Ovary (tissue), 9 donors: ENCODE results near the gene RNF180. TPM values are rescaled to one million over a fixed set of nuclear protein-coding genes. Genes with fewer than 3 reads are reported as not detected.

Experiments
- DNase-seq, 5 donors: peaks; one replicate each; pipeline ENCODE4 v3.0.0-alpha.2; 2019 to 2020
- H3K27ac ChIP-seq, 2 donors: fragments of 200-600 bp; one replicate each; pipeline versions ENCODE4 v1.5.1 to v1.8.0; 2019 to 2022
- H3K27me3 ChIP-seq: fragments of 200-600 bp; one replicate; pipeline ENCODE4 v1.8.0; 2022
- H3K36me3 ChIP-seq: fragments of 200-600 bp; sonication (generic); one replicate; pipeline ENCODE4 v1.5.1; 2019
- H3K4me1 ChIP-seq: one replicate; pipeline ENCODE4 v1.8.1; 2013; ENCODE audit warnings: mild to moderate bottlenecking, moderate library complexity; ENCODE audit not compliant: insufficient read depth
- H3K4me3 ChIP-seq: fragments of 200-600 bp; sonication (generic); one replicate; pipeline ENCODE4 v1.5.1; 2017
- H3K9me3 ChIP-seq, 2 donors: fragments of 200-600 bp in 1 of 2; sonication (generic) in 1 of 2; one replicate each; pipeline versions ENCODE4 v1.5.1 to v1.8.1; 2013 to 2019; ENCODE audit warnings: mild to moderate bottlenecking in 1 of 2, moderate library complexity in 1 of 2
- CTCF ChIP-seq, 3 donors: fragments of 450-650 bp in 2 of 3; fragments of 200-600 bp in 1 of 3; IDR thresholded peaks; one replicate each; pipeline versions ENCODE4 v1.5.1 to v1.8.0; 2016 to 2022; ENCODE audit warnings: antibody characterized with exemption in 3 of 3, mild to moderate bottlenecking in 1 of 3
- EP300 ChIP-seq: sonication (generic); formaldehyde crosslinking; IDR thresholded peaks from one replicate; pipeline ENCODE4 v1.6.1; 2017; ENCODE audit warnings: antibody characterized with exemption
- POLR2A ChIP-seq: fragments of 450-650 bp; IDR thresholded peaks from one replicate; pipeline ENCODE4 v1.6.1; 2017; ENCODE audit warnings: antibody characterized with exemption, mild to moderate bottlenecking, moderate library complexity
- WGBS, 3 donors: extraction: QIAGEN DNeasy Blood & Tissue Kit in 1 of 3; methylation state at CpG; one replicate each; pipeline versions ENCODE4 v1.1.5 to v1.1.7; 2013 to 2017; 5-methylcytosine and 5-hydroxymethylcytosine counted together
- intact Hi-C, 4 donors: fragments of 100-400 bp; cut with DNase I; formaldehyde crosslinking; loops; one replicate each; pipeline versions ENCODE4 v1.11.0 to v1.15.1; 2022 to 2023
- polyA plus RNA-seq, 2 donors: library from polyadenylated mRNA; stranded (reverse); fragments of 200-250 nt in 1 of 2; fragments of 350-450 nt in 1 of 2; fragmentation: Illumina TruSeq in 1 of 2; extraction: RNeasy Lipid Tissue Mini Kit (QIAGEN cat#74804) in 1 of 2; gene quantifications; one replicate each; pipeline ENCODE4 v1.2.3, GENCODE V29; 2013 to 2014
- total RNA-seq, 7 donors: library from RNA; depleted of rRNA in 2 of 7; stranded (reverse); fragments of >200 nt in 2 of 7; fragmentation: NEBNext Ultra II Directional in 3 of 7; extraction: Animal tissue kit (Norgen Biotek cat#: 25700) in 3 of 7; gene quantifications; one replicate each; pipeline versions ENCODE4 v1.1.0 to v1.2.4, GENCODE V29; 2016 to 2023
- donor health status: DM: no; HTN: no; CAD: no; lungs with moderate emphysema.
- donor health status: DM: no; HTN: no; CAD: no.
- donor health status: Bipolar disorder and iron deficiency.
- donor health status: DM: yes; HTN: yes; CAD: no.
- donor health status: DM: no; HTN: no; CAD: no.
- donor health status: DM: yes; HTN: yes; CAD: no.

RNF180 gene
- total and polyA plus RNA-seq, 9 donors: 5.2 to 26.9 (median 21.7) TPM

- TF ChIP-seq POLR2A (no peak), CTCF (IDR thresholded peaks at IDR 0.05) (no peak), EP300 (no peak)
Measured at GRCh38 chr5:64181440-64181839, 15.8 kb downstream of the RNF180 start.

GRCh38 chr5:64183956-64184355, 18.3 kb downstream of the RNF180 start:
- Histone ChIP-seq H3K4me1 (peaks cover 1% of the 10 kb centered on the region), H3K27ac (no peak overlapping the region), H3K36me3 (no peaks in the 10 kb centered on the region), H3K4me3 (no peak overlapping the region), H3K9me3 (no peaks in the 10 kb centered on the region), H3K27me3 (no peaks in the 10 kb centered on the region)
- no peak for TF ChIP-seq CTCF (IDR thresholded peaks at IDR 0.05)
- TF ChIP-seq EP300: no peak
- TF ChIP-seq POLR2A: no peak
- DNase-seq: no peak
- 96 to 100% (median 100%) methylated on average over 1 of the region's 1 CpG for WGBS, 3 donors
- intact Hi-C loops: no loop called here

More at GRCh38 chr5:64181440-64181839, 15.8 kb downstream of the RNF180 start:
- no peak overlapping the region for H3K4me3 ChIP-seq
- WGBS, 3 donors: 68 to 81% (median 69%) methylated on average over 2 of the region's 2 CpGs
- intact Hi-C loops: no loop called here
- no peaks in the 10 kb centered on the region for H3K27me3 ChIP-seq
- no peaks in the 10 kb centered on the region for H3K9me3 ChIP-seq
- no peaks in the 10 kb centered on the region for H3K36me3 ChIP-seq
- peaks cover 1% of the 10 kb centered on the region for H3K4me1 ChIP-seq
- DNase-seq: no peak
- no peak overlapping the region for H3K27ac ChIP-seq

- 86 to 98% (median 91%) methylated on average over 1 of the region's 1 CpG for WGBS, 3 donors
- no peak overlapping the region for H3K27ac ChIP-seq
- intact Hi-C loops: no loop called here
- no peak for DNase-seq
- no peak for TF ChIP-seq POLR2A
- TF ChIP-seq EP300: no peak
- no peak for TF ChIP-seq CTCF (IDR thresholded peaks at IDR 0.05)
- no peaks in the 10 kb centered on the region for H3K36me3 ChIP-seq
- H3K27me3 ChIP-seq: no peaks in the 10 kb centered on the region
- no peak overlapping the region for H3K4me3 ChIP-seq
- no peaks in the 10 kb centered on the region for H3K9me3 ChIP-seq
- peaks cover 1% of the 10 kb centered on the region for H3K4me1 ChIP-seq
Measured at GRCh38 chr5:64184832-64185231, 19.2 kb downstream of the RNF180 start.

GRCh38 chr5:64188776-64189175, 23.1 kb downstream of the RNF180 start:
- DNase-seq: no peak
- TF ChIP-seq EP300 (no peak), POLR2A (no peak), CTCF (IDR thresholded peaks at IDR 0.05) (no peak)
- Histone ChIP-seq H3K27ac (no peak overlapping the region), H3K4me3 (no peak overlapping the region), H3K36me3 (no peaks in the 10 kb centered on the region), H3K27me3 (no peaks in the 10 kb centered on the region), H3K9me3 (no peaks in the 10 kb centered on the region), H3K4me1 (no peaks in the 10 kb centered on the region)
- intact Hi-C loops: no loop called here
- WGBS, 3 donors: 97 to 100% (median 98%) methylated on average over 1 of the region's 1 CpG
